Amniotic stem cell (primary cell): ENCODE measurements around the gene SPATA3.

Experiments used
- DNase-seq: peaks from one replicate; lab custom pipeline; 2025; lab: John Stamatoyannopoulos, UW

Gene SPATA3

DNA sequence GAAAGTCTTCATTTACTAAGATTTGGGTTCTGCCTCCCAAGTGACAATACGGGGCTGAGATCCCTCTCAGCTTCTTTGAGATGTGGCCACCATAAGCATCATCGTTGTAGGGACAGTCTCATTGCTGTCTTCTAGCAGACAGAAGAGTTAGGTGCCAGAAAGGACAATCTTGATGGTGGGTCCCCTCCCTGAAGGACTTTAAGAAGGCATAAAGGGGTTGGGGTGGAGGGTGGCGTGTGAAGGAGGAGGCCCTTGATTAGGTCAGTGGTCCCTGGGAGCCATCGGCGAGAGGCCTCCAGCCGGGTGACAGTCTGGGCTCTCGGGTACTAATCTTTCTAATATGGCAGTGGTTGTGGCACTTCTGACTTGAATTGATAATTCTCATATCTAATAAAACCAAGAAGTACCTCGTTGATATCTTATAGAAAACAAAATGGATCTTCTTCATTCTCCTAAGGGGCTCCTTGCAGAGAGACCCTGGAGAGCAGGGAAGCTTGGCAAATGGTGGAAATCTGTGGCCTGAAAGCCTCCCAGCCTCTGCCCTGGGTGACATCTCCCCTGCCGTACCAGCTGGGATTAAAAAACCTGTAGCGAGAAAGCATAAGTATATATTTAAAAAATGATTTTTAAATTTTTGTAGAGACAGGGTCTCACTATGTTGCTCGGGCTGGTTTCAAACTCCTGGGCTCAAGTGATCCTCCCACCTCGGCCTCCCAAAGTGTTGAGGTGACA, 53.5 kb downstream of the SPATA3 start:
- no peak for DNase-seq

GRCh38 chr2:231050018-231050901, 54.3 kb downstream of the SPATA3 start:
- DNase-seq: no peak

DNA sequence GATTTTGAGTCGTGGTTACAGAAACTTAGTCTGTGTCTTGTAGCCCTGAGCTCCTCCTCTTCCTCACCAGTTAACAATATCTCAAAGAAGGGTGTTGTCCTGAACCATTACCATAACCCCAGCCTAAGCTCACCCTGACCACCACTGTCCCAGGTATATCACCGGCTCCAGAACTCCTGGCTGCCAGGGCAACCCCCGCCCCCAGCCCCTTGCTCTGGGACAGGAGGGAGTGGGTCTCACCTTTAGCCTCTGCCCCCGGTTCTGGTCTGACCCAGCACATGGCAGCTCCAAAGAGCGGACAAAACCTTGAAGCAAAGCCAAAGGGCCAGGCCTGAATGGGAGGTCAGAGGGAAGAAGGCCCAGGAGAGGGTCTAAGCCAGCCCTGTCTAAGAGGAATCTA, 55.2 kb downstream of the SPATA3 start:
- DNase-seq: no peak

DNA sequence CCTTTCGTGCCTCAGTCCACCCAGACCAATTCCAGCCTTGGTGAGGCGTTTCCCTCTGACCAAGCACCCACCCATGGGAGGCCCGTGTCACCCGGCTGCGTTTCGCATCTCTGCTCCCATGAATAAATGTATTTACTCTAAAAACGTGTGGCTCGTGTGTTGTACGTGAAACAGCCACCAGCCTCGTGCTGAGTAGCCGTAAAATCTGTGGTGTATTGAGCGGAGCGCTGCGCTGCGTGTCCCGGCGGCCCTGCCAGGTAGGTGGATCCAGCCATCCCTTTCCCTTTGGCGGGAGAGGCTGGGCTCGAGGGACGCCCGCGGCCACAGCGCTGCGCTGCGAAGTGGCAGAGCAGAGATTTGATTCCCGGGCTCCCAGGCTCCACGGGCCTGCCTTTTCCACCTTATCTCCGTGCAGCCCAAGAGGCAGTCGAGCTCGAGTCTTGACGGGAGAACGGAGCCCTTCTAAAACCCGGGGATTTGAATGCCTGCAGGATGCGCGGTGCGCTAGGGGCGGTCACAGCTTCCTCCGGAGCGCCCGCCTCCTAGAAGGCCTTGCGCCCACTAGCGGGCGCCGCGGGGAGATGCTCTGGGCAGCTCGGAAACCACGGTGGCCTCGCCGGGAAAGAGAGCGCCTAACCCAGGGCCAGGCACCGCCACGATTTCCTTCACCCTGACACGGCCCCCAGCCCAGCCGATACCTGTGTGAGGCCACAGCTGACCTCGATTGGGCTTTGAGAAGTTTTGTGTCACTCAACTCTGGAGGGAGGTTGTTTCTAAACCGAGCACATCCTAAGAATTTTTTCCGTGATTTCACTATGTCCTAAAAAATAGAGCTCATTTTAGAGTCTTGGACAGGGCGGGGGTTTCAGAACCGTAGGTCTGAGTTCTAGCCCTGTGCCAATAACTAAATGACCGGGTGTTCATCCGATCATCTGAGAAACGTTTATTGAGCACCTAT, 56.9 kb downstream of the SPATA3 start:
- DNase-seq: peak; percentile 65

GRCh38 chr2:231053846-231054245, 57.9 kb downstream of the SPATA3 start:
- no peak for DNase-seq

DNA sequence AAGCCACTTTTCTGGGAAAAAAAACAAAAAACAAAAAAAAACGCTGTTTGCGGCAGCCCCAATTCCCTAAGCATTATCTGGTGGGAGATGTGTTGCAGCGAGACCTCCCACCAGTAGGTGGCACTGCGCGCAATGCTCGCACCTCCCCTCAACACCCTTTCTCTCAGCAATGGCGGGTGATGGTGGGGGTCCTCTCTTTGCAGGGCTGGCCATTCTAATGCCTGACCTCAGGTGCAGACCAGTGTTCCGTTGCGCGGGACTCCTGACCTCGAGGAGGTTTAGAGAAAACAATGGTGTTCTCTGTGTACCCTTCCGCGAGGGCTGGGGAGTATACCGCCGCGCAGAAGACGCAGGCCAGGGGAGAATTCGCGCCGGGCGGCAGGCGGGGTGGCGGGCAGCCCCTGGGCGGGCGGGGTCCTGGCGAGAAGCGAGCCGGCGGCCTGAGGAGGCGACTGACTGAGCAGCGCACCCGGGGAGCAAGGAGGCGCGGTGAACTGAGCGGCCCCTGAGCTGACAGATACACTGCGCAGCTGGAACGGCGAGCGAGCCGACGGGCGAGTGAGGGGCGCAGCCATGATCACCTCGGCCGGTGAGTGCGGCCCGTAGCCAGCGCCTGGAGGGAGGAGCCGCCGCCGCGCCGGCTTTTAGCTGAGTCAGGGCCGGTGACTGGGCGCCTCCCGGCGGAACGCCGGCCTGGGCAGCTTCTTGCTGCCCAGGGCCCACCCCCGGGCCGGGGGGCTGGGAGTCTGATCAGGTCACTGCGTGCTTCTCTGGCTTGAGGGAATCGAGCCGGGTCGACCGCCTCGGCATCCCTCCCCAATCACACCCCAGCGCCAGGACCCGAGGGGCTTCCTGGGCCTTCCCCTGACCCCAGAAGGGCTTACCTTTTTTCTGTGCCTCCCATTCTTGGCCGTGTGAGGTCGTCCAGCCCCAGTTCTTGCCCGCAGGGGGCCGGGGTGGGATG, 60.8 kb downstream of the SPATA3 start, which contains the start of gene PSMD1:
Gene PSMD1 (plus strand): TSS at position 415 of the 964 bp plus-strand sequence. CDS start 159 bp downstream, at position 574.
- peak; percentile 81 for DNase-seq

- no peak for DNase-seq
Observed at GRCh38 chr2:231057590-231057989, 61.7 kb downstream of the SPATA3 start.
